HG03469 (cell line): ENCODE data around the gene KRT78.

Source experiments
- ATAC-seq: cut with Tn5 transposase; IDR thresholded peaks from one replicate; pipeline ENCODE4 v1.9.1; 2021; ENCODE audit warnings: mild to moderate bottlenecking, moderate library complexity, moderate number of reproducible peaks; ENCODE audit not compliant: unreplicated experiment

Gene KRT78

GRCh38 chr12:52813885-52814709 is 34.7 kb downstream of the KRT78 start, which contains the start of gene KRT4:
KRT4 (minus strand) TSS chr12:52814116; CDS start chr12:52814058, 58 bp downstream.
- ATAC-seq, result no peak

GRCh38 chr12:52813203-52813819 is 35.5 kb downstream of the KRT78 start:
- no peak for ATAC-seq

GRCh38 chr12:52812749-52813148 is 36.0 kb downstream of the KRT78 start:
- ATAC-seq, result no peak

GRCh38 chr12:52812073-52812400 is 36.8 kb downstream of the KRT78 start:
- ATAC-seq, result no peak

GRCh38 chr12:52811191-52812072 is 37.4 kb downstream of the KRT78 start:
- ATAC-seq, result no peak

- no peak for ATAC-seq
Measured at GRCh38 chr12:52810554-52810953, 38.2 kb downstream of the KRT78 start.

GRCh38 chr12:52809166-52809565 is 39.6 kb downstream of the KRT78 start:
- no peak for ATAC-seq

- ATAC-seq, result no peak
Measured at GRCh38 chr12:52808573-52809160, 40.1 kb downstream of the KRT78 start.

GRCh38 chr12:52807544-52808470 is 41.0 kb downstream of the KRT78 start:
- ATAC-seq, result no peak

- no peak for ATAC-seq
Measured at GRCh38 chr12:52806821-52807543, 41.8 kb downstream of the KRT78 start.

GRCh38 chr12:52806169-52806811 is 42.5 kb downstream of the KRT78 start:
- no peak for ATAC-seq

GRCh38 chr12:52805739-52806138 is 43.1 kb downstream of the KRT78 start:
- no peak for ATAC-seq

- ATAC-seq, result no peak
Measured at GRCh38 chr12:52805000-52805399, 43.8 kb downstream of the KRT78 start.

- ATAC-seq, result no peak
Measured at GRCh38 chr12:52802442-52802841, 46.4 kb downstream of the KRT78 start.

GRCh38 chr12:52801773-52802172 is 47.0 kb downstream of the KRT78 start:
- ATAC-seq, result no peak

- ATAC-seq, result no peak
Measured at GRCh38 chr12:52800259-52800917, 48.4 kb downstream of the KRT78 start.

GRCh38 chr12:52799505-52800211 is 49.1 kb downstream of the KRT78 start:
- no peak for ATAC-seq
